Measurements from ENCODE around the gene TASP1. TPM values are rescaled to one million over a fixed set of nuclear protein-coding genes. Genes with fewer than 3 reads are reported as not detected.

The TASP1 gene
- polyA plus RNA-seq, 1 donor from 2014 or later: 20.2 TPM

GRCh38 chr20:13452470-13453124, 186.1 kb downstream of the TASP1 start:
- Histone ChIP-seq H3K9ac (ENCODE audit: low read length) (no peak overlapping the region), H3F3A (ENCODE audit: insufficient read depth, low read length, poor library complexity, severe bottlenecking) (no peaks in the 10 kb centered on the region), H3K4me2 (ENCODE audit: low read length) (no peak overlapping the region), H3K27me3 (ENCODE audit: insufficient read depth, low read depth, low read length) (no peaks in the 10 kb centered on the region), H3K79me2 (replicated peaks; ENCODE audit: insufficient read depth, low read length) (no peaks in the 10 kb centered on the region), H3K27ac (ENCODE audit: low read length) (no peak overlapping the region), H3K36me3 (ENCODE audit: insufficient read depth, low read length) (no peaks in the 10 kb centered on the region), H3K9me3 (ENCODE audit: low read length) (no peaks in the 10 kb centered on the region), H2AFZ (ENCODE audit: low read depth, low read length) (no peak overlapping the region), H3K4me3 (ENCODE audit: low read length) (no peak overlapping the region), H4K20me1 (ENCODE audit: insufficient read depth) (no peaks in the 10 kb centered on the region), H3K9me2 (ENCODE audit: insufficient read depth, low read length) (no peaks in the 10 kb centered on the region)
- TF ChIP-seq EZH2 (IDR thresholded peaks at IDR 0.05; ENCODE audit: borderline replicate concordance, insufficient read depth, low read length, poor library complexity, severe bottlenecking) (no peak), MXI1 (conservative IDR thresholded peaks at IDR 0.05; ENCODE audit: poor library complexity, severe bottlenecking) (no peak), TAF1 (IDR thresholded peaks at IDR 0.05; ENCODE audit: low read depth) (no peak), POLR2AphosphoS5 (IDR thresholded peaks at IDR 0.05) (no peak), CTCF (IDR thresholded peaks at IDR 0.05; ENCODE audit: poor library complexity, severe bottlenecking) (no peak), EP300 (conservative IDR thresholded peaks at IDR 0.05; ENCODE audit: poor library complexity, severe bottlenecking) (no peak), REST (IDR thresholded peaks at IDR 0.05; ENCODE audit: borderline replicate concordance) (no peak), SMC3 (conservative IDR thresholded peaks at IDR 0.05; ENCODE audit: poor library complexity) (no peak), RAD21 (conservative IDR thresholded peaks at IDR 0.05) (no peak)

- TF ChIP-seq TAF1 (IDR thresholded peaks at IDR 0.05; ENCODE audit: low read depth): no peak
- no peak for TF ChIP-seq CTCF (IDR thresholded peaks at IDR 0.05; ENCODE audit: poor library complexity, severe bottlenecking)
- no peak for TF ChIP-seq POLR2AphosphoS5 (IDR thresholded peaks at IDR 0.05)
- TF ChIP-seq EZH2 (IDR thresholded peaks at IDR 0.05; ENCODE audit: borderline replicate concordance, insufficient read depth, low read length, poor library complexity, severe bottlenecking): no peak
- no peak for TF ChIP-seq EP300 (conservative IDR thresholded peaks at IDR 0.05; ENCODE audit: poor library complexity, severe bottlenecking)
- no peak for TF ChIP-seq REST (IDR thresholded peaks at IDR 0.05; ENCODE audit: borderline replicate concordance)
- TF ChIP-seq SMC3 (conservative IDR thresholded peaks at IDR 0.05; ENCODE audit: poor library complexity): no peak
- TF ChIP-seq MXI1 (conservative IDR thresholded peaks at IDR 0.05; ENCODE audit: poor library complexity, severe bottlenecking): no peak
- no peak for TF ChIP-seq RAD21 (conservative IDR thresholded peaks at IDR 0.05)
- H2AFZ ChIP-seq (ENCODE audit: low read depth, low read length): no peak overlapping the region
- no peaks in the 10 kb centered on the region for H3K36me3 ChIP-seq (ENCODE audit: insufficient read depth, low read length)
- H3K27me3 ChIP-seq (ENCODE audit: insufficient read depth, low read depth, low read length): no peaks in the 10 kb centered on the region
- H3K79me2 ChIP-seq (replicated peaks; ENCODE audit: insufficient read depth, low read length): no peaks in the 10 kb centered on the region
- no peak overlapping the region for H3K9ac ChIP-seq (ENCODE audit: low read length)
- no peaks in the 10 kb centered on the region for H3F3A ChIP-seq (ENCODE audit: insufficient read depth, low read length, poor library complexity, severe bottlenecking)
- H3K4me2 ChIP-seq (ENCODE audit: low read length): no peak overlapping the region
- no peak overlapping the region for H3K27ac ChIP-seq (ENCODE audit: low read length)
- no peak overlapping the region for H3K4me3 ChIP-seq (ENCODE audit: low read length)
- no peaks in the 10 kb centered on the region for H4K20me1 ChIP-seq (ENCODE audit: insufficient read depth)
- H3K9me2 ChIP-seq (ENCODE audit: insufficient read depth, low read length): no peaks in the 10 kb centered on the region
- H3K9me3 ChIP-seq (ENCODE audit: low read length): no peaks in the 10 kb centered on the region
Measured at GRCh38 chr20:13449868-13450434, 188.8 kb downstream of the TASP1 start.

All from neural cell (in vitro differentiated cells).